ENCODE results near the gene KRT9. TPM values are rescaled to one million over a fixed set of nuclear protein-coding genes. Genes with fewer than 3 reads are reported as not detected.
"Not testable (repeated sequence)": the region's sequence is repeated elsewhere in the genome, so short reads cannot be mapped to it uniquely, and the experiment has no call there.

Gene KRT9
- total and polyA plus RNA-seq, 10 of the 15 experiments (the other 5 are each of a cell fraction or from before 2014, with no cell fraction given): not detected

DNA sequence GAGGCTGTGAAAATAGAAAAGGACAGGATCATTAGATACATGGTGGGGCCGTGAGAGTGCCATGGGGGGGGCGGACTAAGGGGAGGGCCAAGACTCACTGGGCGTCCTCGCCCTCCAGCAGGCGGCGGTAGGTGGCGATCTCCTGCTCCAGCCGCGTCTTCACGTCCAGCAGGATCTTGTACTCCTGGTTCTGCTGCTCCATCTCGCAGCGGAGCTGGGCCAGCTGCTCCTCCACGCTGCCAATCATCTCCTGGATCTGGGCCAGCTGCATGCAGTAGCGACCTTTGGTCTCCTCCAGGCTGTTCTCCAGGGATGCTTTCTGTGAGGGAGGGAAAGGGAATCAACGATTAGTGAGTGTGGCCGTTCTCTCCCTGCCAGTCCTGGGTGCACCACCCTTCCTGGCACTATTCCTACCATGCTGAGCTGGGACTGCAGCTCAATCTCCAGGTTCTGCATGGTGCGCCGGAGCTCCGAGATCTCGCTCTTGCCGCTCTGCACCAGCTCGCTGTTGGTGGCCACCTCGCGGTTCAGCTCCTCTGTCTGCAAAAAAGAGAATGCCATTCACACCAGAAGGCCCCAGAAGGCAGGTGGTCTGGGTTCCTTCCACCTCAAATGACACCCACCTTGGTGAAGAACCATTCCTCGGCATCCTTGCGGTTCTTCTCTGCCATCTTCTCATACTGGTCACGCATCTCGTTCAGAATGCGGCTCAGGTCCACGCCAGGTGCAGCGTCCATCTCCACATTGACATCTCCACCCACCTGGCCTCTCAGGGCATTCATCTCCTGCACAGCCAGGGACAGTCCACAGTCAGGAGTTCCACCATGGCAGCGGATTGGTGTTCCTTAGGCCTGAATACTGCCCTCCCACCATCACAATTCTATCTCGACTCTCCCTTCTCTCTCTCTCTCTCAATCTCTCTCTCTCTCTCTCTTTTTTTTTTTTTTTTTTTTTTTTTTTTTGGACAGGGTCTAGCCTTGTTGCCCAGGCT lies 11.6 kb upstream of the KRT9 start:
- H3K4me2 ChIP-seq (ENCODE audit: control insufficient read depth, insufficient read depth): no peak overlapping the region
- no peak overlapping the region for H3K9ac ChIP-seq (ENCODE audit: control insufficient read depth, insufficient read depth, low read length)
- H3K27ac ChIP-seq (ENCODE audit: control insufficient read depth, insufficient read depth): no peak overlapping the region
- H4K20me1 ChIP-seq (ENCODE audit: control insufficient read depth, insufficient read depth): no peaks in the 10 kb centered on the region
- no peaks in the 10 kb centered on the region for H3K4me1 ChIP-seq (ENCODE audit: control insufficient read depth, insufficient read depth, low read length)
- H3K9me3 ChIP-seq (replicated peaks; ENCODE audit: control insufficient read depth, insufficient read depth, low read length): no peaks in the 10 kb centered on the region
- no peak for ATAC-seq
- H3K27me3 ChIP-seq (replicated peaks in 1 of 2; ENCODE audit: control insufficient read depth in 2 of 2, insufficient read depth in 2 of 2, low read length in 1 of 2): peaks cover 0 to 2% of the 10 kb centered on the region in 2 experiments; a peak in 3 of 4 replicates
- no peak for DNase-seq (ENCODE audit: low read depth, low spot score)
- H3K36me3 ChIP-seq (ENCODE audit: control insufficient read depth in 2 of 2, insufficient read depth in 2 of 2, low read length in 1 of 2): no peaks in the 10 kb centered on the region
- H2AFZ ChIP-seq (ENCODE audit: control insufficient read depth, low read depth, low read length): no peak overlapping the region
- TF ChIP-seq, protein P1, sequence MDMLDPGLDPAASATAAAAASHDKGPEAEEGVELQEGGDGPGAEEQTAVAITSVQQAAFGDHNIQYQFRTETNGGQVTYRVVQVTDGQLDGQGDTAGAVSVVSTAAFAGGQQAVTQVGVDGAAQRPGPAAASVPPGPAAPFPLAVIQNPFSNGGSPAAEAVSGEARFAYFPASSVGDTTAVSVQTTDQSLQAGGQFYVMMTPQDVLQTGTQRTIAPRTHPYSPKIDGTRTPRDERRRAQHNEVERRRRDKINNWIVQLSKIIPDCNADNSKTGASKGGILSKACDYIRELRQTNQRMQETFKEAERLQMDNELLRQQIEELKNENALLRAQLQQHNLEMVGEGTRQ (IDR thresholded peaks at IDR 0.05; ENCODE audit: borderline replicate concordance, low read depth, low read length): no peak
- TF ChIP-seq KLF5 (IDR thresholded peaks at IDR 0.05; ENCODE audit: partially characterized antibody): no peak
- TF ChIP-seq, protein P2, sequence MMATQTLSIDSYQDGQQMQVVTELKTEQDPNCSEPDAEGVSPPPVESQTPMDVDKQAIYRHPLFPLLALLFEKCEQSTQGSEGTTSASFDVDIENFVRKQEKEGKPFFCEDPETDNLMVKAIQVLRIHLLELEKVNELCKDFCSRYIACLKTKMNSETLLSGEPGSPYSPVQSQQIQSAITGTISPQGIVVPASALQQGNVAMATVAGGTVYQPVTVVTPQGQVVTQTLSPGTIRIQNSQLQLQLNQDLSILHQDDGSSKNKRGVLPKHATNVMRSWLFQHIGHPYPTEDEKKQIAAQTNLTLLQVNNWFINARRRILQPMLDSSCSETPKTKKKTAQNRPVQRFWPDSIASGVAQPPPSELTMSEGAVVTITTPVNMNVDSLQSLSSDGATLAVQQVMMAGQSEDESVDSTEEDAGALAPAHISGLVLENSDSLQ (IDR thresholded peaks at IDR 0.05): no peak
- no peak for TF ChIP-seq TCF3 (IDR thresholded peaks at IDR 0.05; ENCODE audit: borderline replicate concordance, insufficient read depth, low read depth, low read length)
- TF ChIP-seq RB1 (IDR thresholded peaks at IDR 0.05; ENCODE audit: borderline replicate concordance): no peak
- TF ChIP-seq ZNF384 (IDR thresholded peaks at IDR 0.05; ENCODE audit: borderline replicate concordance, low read depth, low read length): no peak
- TF ChIP-seq MXI1 (IDR thresholded peaks at IDR 0.05; ENCODE audit: low read depth, low read length): no peak
- FAIRE-seq: no peak
- RAD21 ChIA-PET (ENCODE audit: unreplicated experiment): no interaction called here
- SMC1A ChIA-PET (ENCODE audit: uncharacterized antibody, unreplicated experiment): no interaction called here
- 49% methylated on average over 32 of the region's 33 CpGs for WGBS (ENCODE audit: insufficient coverage, insufficient replicate concordance, low lambda C conversion rate, missing lambda C conversion rate)
- in situ Hi-C loops (cut with MboI) (no loop called here), intact Hi-C loops (cut with micrococcal nuclease; ENCODE audit: unreplicated experiment) (no loop called here)
- CTCF ChIA-PET: interaction anchor here (1.1 kb wide), 1 partner anchor 77 kb away, joined by 3 read pairs; no protein-coding TSS in a partner anchor
- H3K4me3 ChIP-seq: no peak overlapping the region
- POLR2A ChIA-PET: no interaction called here
- no peaks in the 10 kb centered on the region for H3K79me2 ChIP-seq (ENCODE audit: control insufficient read depth, insufficient read depth, low read length)
- no TSS peak for BruUV-seq (replicated peaks)

DNA sequence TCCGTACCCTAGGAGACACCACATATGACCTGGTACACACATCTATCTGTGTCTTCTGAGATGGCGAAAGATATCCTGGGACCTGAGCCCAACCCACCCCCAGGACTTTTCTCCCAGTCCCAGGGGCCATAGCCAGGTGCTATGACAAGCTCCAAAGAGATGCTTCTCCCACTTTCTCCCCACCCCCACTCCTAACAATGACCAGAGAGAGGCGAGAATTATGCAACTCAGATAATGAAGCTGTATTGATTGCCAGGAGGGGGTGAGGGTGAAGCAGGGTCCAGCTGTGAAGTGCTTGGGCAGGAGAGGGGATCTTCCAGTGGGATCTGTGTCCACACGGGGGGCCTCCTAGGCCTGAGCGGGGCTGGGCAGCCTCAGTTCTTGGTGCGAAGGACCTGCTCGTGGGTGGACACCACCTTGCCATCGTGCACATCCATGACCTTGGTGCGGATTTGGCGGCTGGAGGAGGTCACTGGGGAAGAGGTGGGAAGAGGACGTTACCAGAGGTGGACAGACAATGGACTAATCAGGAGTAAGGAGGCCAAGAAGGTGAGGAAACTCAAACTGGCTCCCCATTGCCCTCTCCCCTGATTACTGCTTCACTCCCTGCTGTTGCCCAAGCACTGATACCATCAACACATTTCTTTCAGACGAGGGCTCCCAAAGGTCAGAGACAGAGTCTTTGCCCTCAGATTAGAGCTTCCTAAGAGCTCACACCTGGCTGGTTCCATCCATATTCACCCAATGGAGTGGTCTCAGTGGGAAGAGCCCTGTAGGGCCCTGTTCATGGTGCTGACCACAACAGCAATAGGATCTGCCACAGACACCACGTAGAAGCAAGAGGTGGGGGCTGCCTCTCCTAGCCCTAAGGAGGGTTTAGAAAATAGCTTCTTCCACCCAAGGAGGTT lies 10.5 kb upstream of the KRT9 start:
- H3K36me3 ChIP-seq (ENCODE audit: control insufficient read depth in 2 of 2, insufficient read depth in 2 of 2, low read length in 1 of 2); RAD21 ChIA-PET (ENCODE audit: unreplicated experiment); H3K27me3 ChIP-seq (replicated peaks in 1 of 2; ENCODE audit: control insufficient read depth in 2 of 2, insufficient read depth in 2 of 2, low read length in 1 of 2); SMC1A ChIA-PET (ENCODE audit: uncharacterized antibody, unreplicated experiment); H3K27ac ChIP-seq (ENCODE audit: control insufficient read depth, insufficient read depth); in situ Hi-C loops (cut with MboI); H3K4me1 ChIP-seq (ENCODE audit: control insufficient read depth, insufficient read depth, low read length); BruUV-seq (replicated peaks); DNase-seq (ENCODE audit: low read depth, low spot score); H3K9ac ChIP-seq (ENCODE audit: control insufficient read depth, insufficient read depth, low read length); H3K4me3 ChIP-seq; FAIRE-seq; H3K4me2 ChIP-seq (ENCODE audit: control insufficient read depth, insufficient read depth); H3K79me2 ChIP-seq (ENCODE audit: control insufficient read depth, insufficient read depth, low read length); H3K9me3 ChIP-seq (replicated peaks; ENCODE audit: control insufficient read depth, insufficient read depth, low read length); ATAC-seq; intact Hi-C loops (cut with micrococcal nuclease; ENCODE audit: unreplicated experiment); POLR2A ChIA-PET; H2AFZ ChIP-seq (ENCODE audit: control insufficient read depth, low read depth, low read length); H4K20me1 ChIP-seq (ENCODE audit: control insufficient read depth, insufficient read depth): not testable (repeated sequence)
- 23% methylated on average over 10 of the region's 13 CpGs for WGBS (ENCODE audit: insufficient coverage, insufficient replicate concordance, low lambda C conversion rate, missing lambda C conversion rate)
- CTCF ChIA-PET: interaction anchor here (1.1 kb wide), 1 partner anchor 67 kb away, joined by 3 read pairs; no protein-coding TSS in a partner anchor
